ENCODE data around the gene ALDH1L1.

GRCh38 chr3:126103121-126104027, 77.0 kb downstream of the ALDH1L1 start:
- TF ChIP-seq SMC3 (IDR thresholded peaks at IDR 0.05; ENCODE audit: low read depth, low read length) (no peak), CTCF (conservative IDR thresholded peaks at IDR 0.05; ENCODE audit: low read depth, low read length) (no peak), MAZ (IDR thresholded peaks at IDR 0.05; ENCODE audit: borderline replicate concordance, low read depth, low read length) (no peak), MXI1 (IDR thresholded peaks at IDR 0.05; ENCODE audit: borderline replicate concordance, low read depth, low read length) (no peak), POLR2A (IDR thresholded peaks at IDR 0.05; ENCODE audit: low read depth, low read length) (no peak), RAD21 (IDR thresholded peaks at IDR 0.05; ENCODE audit: low read length) (no peak), RFX5 (IDR thresholded peaks at IDR 0.05; ENCODE audit: low read depth, low read length) (no peak), MAFK (IDR thresholded peaks at IDR 0.05; ENCODE audit: low read depth, low read length) (no peak), USF2 (IDR thresholded peaks at IDR 0.05; ENCODE audit: low read depth, low read length) (no peak), RCOR1 (IDR thresholded peaks at IDR 0.05; ENCODE audit: insufficient replicate concordance, low read length) (no peak), ELK1 (IDR thresholded peaks at IDR 0.05; ENCODE audit: borderline replicate concordance, low read depth, low read length) (no peak), CEBPB (IDR thresholded peaks at IDR 0.05; ENCODE audit: low read depth, low read length) (peak; percentile 96), BHLHE40 (IDR thresholded peaks at IDR 0.05; ENCODE audit: low read depth, low read length) (no peak)
